Measurements from ENCODE around the gene ARMC2.

The ARMC2 gene

GRCh38 chr6:108959972-108960582 lies 111.9 kb downstream of the ARMC2 start:
- H3K4me2 ChIP-seq (ENCODE audit: low read depth, low read length, poor library complexity, severe bottlenecking) = no peak overlapping the region
- no peaks in the 10 kb centered on the region for H3K9me2 ChIP-seq (replicated peaks; ENCODE audit: insufficient read depth, low read length)
- H3K79me2 ChIP-seq (ENCODE audit: insufficient read depth, low read length) = no peaks in the 10 kb centered on the region
- H3K36me3 ChIP-seq (ENCODE audit: low read length) = no peaks in the 10 kb centered on the region
- TF ChIP-seq EZH2phosphoT487 (conservative IDR thresholded peaks at IDR 0.05; ENCODE audit: low read length) (no peak), CTCF (IDR thresholded peaks at IDR 0.05; ENCODE audit: insufficient read depth, low read length, poor library complexity, severe bottlenecking) (no peak)
- no peak overlapping the region for H3K9ac ChIP-seq (ENCODE audit: low read length)
- H2AFZ ChIP-seq (ENCODE audit: low read depth, low read length, severe bottlenecking) = no peak overlapping the region
- no peak overlapping the region for H3K27ac ChIP-seq (ENCODE audit: low read depth, low read length)
- H3K27me3 ChIP-seq (ENCODE audit: low read length) = no peaks in the 10 kb centered on the region
- H3F3A ChIP-seq (ENCODE audit: insufficient read depth) = no peaks in the 10 kb centered on the region
- no peaks in the 10 kb centered on the region for H3K9me3 ChIP-seq (ENCODE audit: insufficient read depth, low read length)
- H3K4me3 ChIP-seq (ENCODE audit: insufficient read depth, low read length, poor library complexity, severe bottlenecking) = no peak overlapping the region
- no peaks in the 10 kb centered on the region for H4K20me1 ChIP-seq (ENCODE audit: low read depth, low read length)

DNA sequence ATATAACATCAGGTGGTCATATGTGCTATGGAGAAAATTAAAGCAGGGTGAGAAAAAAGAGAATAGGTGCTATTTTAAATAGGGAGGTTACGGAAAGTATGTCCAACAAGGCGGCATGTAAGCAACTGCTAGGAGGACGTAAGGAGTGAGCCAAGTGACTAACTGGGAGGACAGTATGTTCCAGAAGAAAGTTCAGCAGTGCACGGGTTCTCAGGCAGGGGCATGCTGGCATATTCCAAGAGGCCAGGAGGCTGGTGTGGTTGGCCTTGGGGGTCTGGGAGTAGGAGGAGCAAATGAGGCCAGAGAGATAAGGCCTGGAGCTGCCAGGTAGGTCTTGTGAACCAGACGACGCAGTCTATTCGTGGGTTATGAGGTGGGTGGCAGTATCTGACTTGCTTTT lies 112.4 kb downstream of the ARMC2 start:
- Histone ChIP-seq H3K9me3 (ENCODE audit: insufficient read depth, low read length) (no peaks in the 10 kb centered on the region), H3K79me2 (ENCODE audit: insufficient read depth, low read length) (no peaks in the 10 kb centered on the region), H3K9ac (ENCODE audit: low read length) (no peak overlapping the region), H3K36me3 (ENCODE audit: low read length) (no peaks in the 10 kb centered on the region), H3K27ac (ENCODE audit: low read depth, low read length) (no peak overlapping the region), H2AFZ (ENCODE audit: low read depth, low read length, severe bottlenecking) (no peak overlapping the region), H3K9me2 (replicated peaks; ENCODE audit: insufficient read depth, low read length) (no peaks in the 10 kb centered on the region), H4K20me1 (ENCODE audit: low read depth, low read length) (no peaks in the 10 kb centered on the region), H3K4me2 (ENCODE audit: low read depth, low read length, poor library complexity, severe bottlenecking) (no peak overlapping the region), H3K27me3 (ENCODE audit: low read length) (no peaks in the 10 kb centered on the region), H3F3A (ENCODE audit: insufficient read depth) (no peaks in the 10 kb centered on the region), H3K4me3 (ENCODE audit: insufficient read depth, low read length, poor library complexity, severe bottlenecking) (no peak overlapping the region)
- TF ChIP-seq EZH2phosphoT487 (conservative IDR thresholded peaks at IDR 0.05; ENCODE audit: low read length) (no peak), CTCF (IDR thresholded peaks at IDR 0.05; ENCODE audit: insufficient read depth, low read length, poor library complexity, severe bottlenecking) (no peak)

DNA sequence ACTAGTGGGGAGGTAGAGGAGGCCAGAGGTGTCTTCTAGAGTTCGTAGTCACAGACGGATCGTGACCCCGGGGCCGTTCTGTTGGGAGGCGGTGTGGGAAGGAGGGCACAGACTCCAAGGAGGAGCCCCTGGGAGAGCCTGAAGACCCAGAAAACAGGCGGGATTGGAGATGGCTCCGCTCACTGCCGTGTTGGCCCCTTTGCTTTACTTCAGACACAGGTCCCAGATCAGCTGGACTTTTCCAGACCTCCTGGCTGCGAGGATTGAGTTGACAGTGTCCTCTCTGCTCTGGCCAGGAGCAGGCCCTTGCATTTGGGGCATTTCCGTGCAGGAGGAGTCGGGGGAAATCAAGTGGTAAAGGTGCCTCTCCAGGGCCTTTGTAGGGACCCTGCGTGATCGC lies 112.9 kb downstream of the ARMC2 start:
- Histone ChIP-seq H3K79me2 (ENCODE audit: insufficient read depth, low read length) (no peaks in the 10 kb centered on the region), H3K9me3 (ENCODE audit: insufficient read depth, low read length) (no peaks in the 10 kb centered on the region), H3K4me2 (ENCODE audit: low read depth, low read length, poor library complexity, severe bottlenecking) (no peak overlapping the region), H3K27me3 (ENCODE audit: low read length) (no peaks in the 10 kb centered on the region), H3F3A (ENCODE audit: insufficient read depth) (no peaks in the 10 kb centered on the region), H3K36me3 (ENCODE audit: low read length) (no peaks in the 10 kb centered on the region), H3K4me3 (ENCODE audit: insufficient read depth, low read length, poor library complexity, severe bottlenecking) (no peak overlapping the region), H3K27ac (ENCODE audit: low read depth, low read length) (no peak overlapping the region), H2AFZ (ENCODE audit: low read depth, low read length, severe bottlenecking) (no peak overlapping the region), H4K20me1 (ENCODE audit: low read depth, low read length) (no peaks in the 10 kb centered on the region), H3K9ac (ENCODE audit: low read length) (no peak overlapping the region), H3K9me2 (replicated peaks; ENCODE audit: insufficient read depth, low read length) (no peaks in the 10 kb centered on the region)
- no peak for TF ChIP-seq EZH2phosphoT487 (conservative IDR thresholded peaks at IDR 0.05; ENCODE audit: low read length)
- no peak for TF ChIP-seq CTCF (IDR thresholded peaks at IDR 0.05; ENCODE audit: insufficient read depth, low read length, poor library complexity, severe bottlenecking)
